Activated effector memory CD4-positive, alpha-beta T cell treated with Interleukin-2 at 50 U/mL for 16 hours (primary cell): ENCODE data around the gene CIC.
"Not testable (repeated sequence)": the region's sequence is repeated elsewhere in the genome, so short reads cannot be mapped to it uniquely, and the experiment has no call there.

ENCODE experiments used
- DNase-seq: peaks from one replicate; pipeline ENCODE4 v3.0.0-alpha.2; 2020

CIC gene

DNA sequence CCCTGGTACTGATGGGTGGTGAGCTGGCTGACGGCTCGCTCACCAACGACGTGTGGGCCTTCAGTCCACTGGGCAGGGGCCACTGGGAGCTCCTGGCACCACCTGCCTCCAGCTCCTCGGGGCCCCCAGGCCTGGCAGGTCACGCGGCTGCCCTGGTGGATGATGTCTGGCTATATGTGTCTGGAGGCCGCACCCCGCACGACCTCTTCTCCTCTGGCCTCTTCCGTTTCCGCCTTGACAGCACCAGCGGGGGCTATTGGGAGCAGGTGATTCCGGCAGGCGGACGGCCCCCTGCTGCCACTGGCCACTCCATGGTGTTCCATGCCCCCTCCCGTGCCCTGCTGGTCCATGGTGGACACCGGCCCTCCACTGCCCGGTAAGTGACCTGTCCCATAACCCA lies 66.9 kb downstream of the CIC start:
- no peak for DNase-seq

DNA sequence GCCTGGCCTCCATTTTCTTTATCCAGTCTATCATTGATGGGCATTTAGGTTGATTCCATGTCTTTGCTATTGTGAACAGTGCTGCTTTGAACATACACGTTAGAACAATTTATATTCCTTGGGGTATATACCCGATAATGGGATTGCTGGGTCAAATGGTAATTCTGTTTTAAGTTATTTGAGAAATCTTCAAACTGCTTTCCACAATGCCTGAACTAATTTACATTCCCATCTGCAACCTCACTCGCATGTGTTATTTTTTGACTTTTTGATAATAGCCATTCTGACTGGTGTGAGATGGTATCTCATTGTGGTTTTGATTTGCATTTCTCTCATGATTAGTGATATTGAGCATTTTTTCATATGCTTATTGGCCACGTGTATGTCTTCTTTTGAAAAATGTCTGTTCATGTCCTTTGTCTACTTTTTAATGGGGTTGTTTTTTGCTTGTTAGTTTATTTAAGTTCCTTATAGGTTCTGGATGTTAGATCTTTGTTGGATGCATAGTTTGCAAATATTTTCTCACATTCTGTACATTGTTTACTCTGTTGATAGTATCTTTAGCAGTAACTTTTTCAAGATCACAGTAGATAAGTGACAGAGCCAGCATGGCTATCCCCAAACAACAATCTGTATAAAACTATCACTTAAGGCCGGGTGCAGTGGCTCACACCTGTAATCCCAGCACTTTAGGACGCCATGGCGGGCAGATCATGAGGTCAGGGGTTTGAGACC lies 70.2 kb downstream of the CIC start:
- DNase-seq, result not testable (repeated sequence)

DNA sequence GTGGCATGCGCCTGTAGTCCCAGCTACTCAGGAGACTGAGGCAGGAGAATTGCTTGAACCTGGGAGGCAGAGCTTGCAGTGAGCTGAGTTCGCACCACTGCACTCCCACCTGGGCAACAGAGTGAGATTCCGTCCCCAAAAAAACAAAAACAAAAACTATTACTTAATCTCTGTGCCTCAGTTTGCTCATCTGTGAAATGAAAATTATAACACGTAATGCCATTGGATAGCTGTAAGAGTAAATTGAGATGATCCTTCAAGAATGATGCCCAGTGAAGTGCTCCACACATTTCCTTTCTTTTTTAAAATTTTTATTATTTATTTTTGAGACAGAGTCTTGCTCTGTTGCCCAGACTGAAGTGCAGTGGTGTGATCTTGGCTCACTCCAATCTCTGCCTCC lies 70.9 kb downstream of the CIC start:
- not testable (repeated sequence) for DNase-seq

DNA sequence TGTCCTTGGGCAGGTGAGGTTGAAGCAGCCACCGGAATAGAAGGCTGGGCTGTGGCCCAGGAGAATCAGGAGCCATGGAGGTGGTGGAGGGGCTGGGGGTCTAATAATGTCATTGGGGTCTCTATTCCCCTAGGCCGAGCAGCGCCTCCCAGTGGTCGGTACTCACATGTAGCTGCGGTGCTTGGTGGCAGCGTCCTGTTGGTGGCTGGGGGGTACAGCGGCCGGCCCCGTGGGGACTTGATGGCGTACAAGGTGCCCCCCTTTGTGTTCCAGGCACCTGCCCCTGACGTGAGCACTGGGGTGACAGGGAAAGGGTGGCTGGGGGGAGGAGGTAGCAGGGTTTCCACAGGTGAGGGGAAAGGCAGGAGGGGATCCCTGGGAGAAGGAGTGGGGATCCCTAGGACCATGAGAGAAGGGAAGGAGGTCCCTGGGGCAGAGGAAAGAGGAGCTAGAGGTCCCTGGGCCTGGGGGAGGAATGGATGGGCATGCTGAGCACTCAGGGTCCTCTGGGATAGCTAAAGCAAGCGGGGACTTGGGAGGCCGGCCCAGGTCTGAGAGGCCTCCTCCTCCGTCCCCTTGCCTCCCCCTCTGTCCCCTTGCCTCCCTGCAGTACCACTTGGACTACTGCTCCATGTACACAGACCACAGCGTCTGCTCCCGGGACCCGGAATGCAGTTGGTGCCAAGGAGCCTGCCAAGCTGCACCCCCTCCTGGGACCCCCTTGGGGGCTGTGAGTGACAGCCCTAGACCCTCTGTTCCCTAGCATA lies 74.5 kb downstream of the CIC start:
- no peak for DNase-seq

DNA sequence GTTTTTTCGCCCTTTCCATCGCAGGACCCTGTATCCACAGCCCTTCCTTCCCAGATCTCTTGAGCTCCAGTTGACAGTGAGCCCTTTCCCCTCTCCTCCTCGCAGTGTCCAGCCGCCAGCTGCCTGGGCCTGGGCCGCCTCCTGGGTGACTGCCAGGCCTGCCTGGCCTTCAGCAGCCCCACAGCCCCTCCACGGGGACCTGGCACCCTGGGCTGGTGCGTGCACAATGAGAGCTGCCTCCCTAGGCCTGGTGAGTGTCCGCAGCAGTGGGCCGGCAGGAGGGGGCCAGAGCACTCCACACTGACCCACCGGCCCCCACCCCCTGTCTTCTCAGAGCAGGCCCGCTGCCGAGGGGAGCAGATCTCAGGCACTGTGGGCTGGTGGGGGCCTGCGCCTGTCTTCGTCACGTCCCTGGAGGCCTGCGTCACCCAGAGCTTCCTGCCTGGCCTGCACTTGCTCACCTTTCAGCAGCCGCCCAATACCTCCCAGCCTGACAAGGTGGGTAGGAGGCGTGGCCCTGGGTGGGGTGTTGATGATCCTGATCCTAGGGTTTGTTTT lies 75.4 kb downstream of the CIC start:
- DNase-seq, result no peak
